Kidney (tissue), 22 donors: ENCODE data around the gene SYT13. TPM values are rescaled to one million over a fixed set of nuclear protein-coding genes. Genes with fewer than 3 reads are reported as not detected.

ENCODE experiments used
- DNase-seq, 5 donors: peaks; one replicate each; pipeline ENCODE4 v3.0.0-alpha.2; 2013 to 2020
- FAIRE-seq: peaks from 2 replicates; lab custom pipeline; 2012; peaks lifted over from hg19 to GRCh38; lab: Jason Lieb, UNC
- H3K27ac ChIP-seq, 2 donors: one replicate each; pipeline ENCODE4 v1.7.0; 2013; ENCODE audit warnings: low read depth in 2 of 2, low read length in 2 of 2, inconsistent platforms in 1 of 2
- H3K27me3 ChIP-seq: one replicate; pipeline ENCODE4 v1.7.1; 2013; ENCODE audit warnings: low read length, inconsistent platforms; ENCODE audit not compliant: control insufficient read depth, insufficient read depth
- H3K36me3 ChIP-seq, 3 donors: one replicate each; pipeline versions ENCODE4 v1.7.0 to v1.7.1; 2013; ENCODE audit warnings: low read length in 3 of 3, control low read depth in 1 of 3, inconsistent platforms in 1 of 3; ENCODE audit not compliant: insufficient read depth in 3 of 3, control insufficient read depth in 2 of 3
- H3K4me1 ChIP-seq, 3 donors: one replicate each; pipeline versions ENCODE4 v1.7.0 to v1.7.1; 2013; ENCODE audit warnings: low read length in 3 of 3, inconsistent platforms in 1 of 3, low read depth in 1 of 3; ENCODE audit not compliant: control insufficient read depth in 2 of 3, insufficient read depth in 2 of 3
- H3K4me3 ChIP-seq, 3 donors: one replicate each; pipeline versions ENCODE4 v1.7.0 to v1.8.1; 2013; ENCODE audit warnings: low read length in 3 of 3, control low read depth in 1 of 3, inconsistent platforms in 1 of 3
- H3K9ac ChIP-seq, 3 donors: one replicate each; pipeline versions ENCODE4 v1.7.0 to v1.7.1; 2013; ENCODE audit warnings: low read length in 3 of 3, control low read depth in 1 of 3, inconsistent platforms in 1 of 3
- H3K9me3 ChIP-seq, 3 donors: one replicate each; pipeline versions ENCODE4 v1.7.0 to v1.7.1; 2013; ENCODE audit warnings: low read length in 3 of 3, control low read depth in 1 of 3, inconsistent platforms in 1 of 3; ENCODE audit not compliant: control insufficient read depth in 2 of 3, insufficient read depth in 1 of 3
- intact Hi-C: fragments of 100-400 bp; cut with DNase I; formaldehyde crosslinking; loops from one replicate; pipeline ENCODE4 v1.11.1; 2022
- long read RNA-seq, 10 donors: library from polyadenylated mRNA in 1 of 10; unstranded in 1 of 10; transcript quantifications; one replicate each; pipeline ENCODE4 v2.0.0 and lab custom pipeline, GENCODE V29; 2021 to 2026
- polyA plus RNA-seq: library from polyadenylated mRNA; stranded (reverse); fragments of 350-450 nt; fragmentation: Illumina TruSeq; extraction: RNeasy Lipid Tissue Mini Kit (QIAGEN cat#74804); gene quantifications from one replicate; pipeline ENCODE4 v1.2.3, GENCODE V29; 2014; ENCODE audit warnings: low read depth, low replicate concordance; ENCODE audit not compliant: insufficient read depth
- total RNA-seq: library from RNA; stranded (reverse); fragmentation: NEBNext Ultra II Directional; extraction: Animal tissue kit (Norgen Biotek cat#: 25700); gene quantifications from one replicate; pipeline ENCODE4 v1.2.1, GENCODE V29; 2021
- TF ChIP-seq, protein P1 (sequence below): IDR thresholded peaks from 3 replicates; pipeline ENCODE4 v1.5.1; 2012; ENCODE audit warnings: mild to moderate bottlenecking, moderate library complexity, borderline replicate concordance; ENCODE audit not compliant: insufficient read depth; ENCODE audit errors: extremely low read depth
- donor health status: control.
- donor health status: control.
- donor health status: control.
- donor health status: control.
- donor health status: control.
- donor health status: DM: yes; HTN: yes; CAD: no.
- donor health status: Normal renal cell carcinoma (clear cell type).

SYT13 gene
- total RNA-seq (6.8 TPM), polyA plus RNA-seq (16.4 TPM)
- long read RNA-seq, donor 1, full-length matches to known transcripts, result 3 of 3 reads
- long read RNA-seq, donor 1, partial matches to known transcripts, result 0 of 3 reads
- long read RNA-seq, donor 1, other reads (novel, unspliced or antisense), result 0 of 3 reads
- long read RNA-seq, donor 2, full-length matches to known transcripts, result 4 of 4 reads
- long read RNA-seq, donor 2, partial matches to known transcripts, result 0 of 4 reads
- long read RNA-seq, donor 2, other reads (novel, unspliced or antisense), result 0 of 4 reads
- long read RNA-seq, donor 3, result 0 reads
- long read RNA-seq, donor 4, full-length matches to known transcripts, result 2 of 2 reads
- long read RNA-seq, donor 4, partial matches to known transcripts, result 0 of 2 reads
- long read RNA-seq, donor 4, other reads (novel, unspliced or antisense), result 0 of 2 reads
- long read RNA-seq, donor 5, result 0 reads
- long read RNA-seq, donor 6, result 0 reads
- long read RNA-seq, donor 7, full-length matches to known transcripts, result 1 of 1 reads
- long read RNA-seq, donor 7, partial matches to known transcripts, result 0 of 1 reads
- long read RNA-seq, donor 7, other reads (novel, unspliced or antisense), result 0 of 1 reads
- long read RNA-seq, donor 8, full-length matches to known transcripts, result 2 of 2 reads
- long read RNA-seq, donor 8, partial matches to known transcripts, result 0 of 2 reads
- long read RNA-seq, donor 8, other reads (novel, unspliced or antisense), result 0 of 2 reads
- long read RNA-seq, donor 9, result 0 reads
- long read RNA-seq, donor 10, full-length matches to known transcripts, result 1 of 1 reads
- long read RNA-seq, donor 10, partial matches to known transcripts, result 0 of 1 reads
- long read RNA-seq, donor 10, other reads (novel, unspliced or antisense), result 0 of 1 reads

GRCh38 chr11:45285930-45286632 is at the start of gene SYT13:
Gene SYT13, minus strand, starts transcription at chr11:45286341. Its CDS starts 134 bp downstream, at chr11:45286207.
- peak within 1 kb of the TSS in 1 of 3 donors; percentile 47 for H3K9ac ChIP-seq
- peaks cover 0 to 2% (median 0%) of the 10 kb centered on the region in 3 donors for H3K4me1 ChIP-seq
- no peaks in the 10 kb centered on the region for H3K36me3 ChIP-seq
- no peak for FAIRE-seq
- peak; percentile 83 to 91 (median 84) for DNase-seq
- intact Hi-C loops, result no loop called here
- H3K27ac ChIP-seq, result peak within 1 kb of the TSS; percentile 65 to 66
- H3K9me3 ChIP-seq, result peaks cover 0 to 2% (median 0%) of the 10 kb centered on the region in 3 donors
- H3K4me3 ChIP-seq, result peak within 1 kb of the TSS; percentile 23 to 48 (median 28)
- TF ChIP-seq, protein P1, sequence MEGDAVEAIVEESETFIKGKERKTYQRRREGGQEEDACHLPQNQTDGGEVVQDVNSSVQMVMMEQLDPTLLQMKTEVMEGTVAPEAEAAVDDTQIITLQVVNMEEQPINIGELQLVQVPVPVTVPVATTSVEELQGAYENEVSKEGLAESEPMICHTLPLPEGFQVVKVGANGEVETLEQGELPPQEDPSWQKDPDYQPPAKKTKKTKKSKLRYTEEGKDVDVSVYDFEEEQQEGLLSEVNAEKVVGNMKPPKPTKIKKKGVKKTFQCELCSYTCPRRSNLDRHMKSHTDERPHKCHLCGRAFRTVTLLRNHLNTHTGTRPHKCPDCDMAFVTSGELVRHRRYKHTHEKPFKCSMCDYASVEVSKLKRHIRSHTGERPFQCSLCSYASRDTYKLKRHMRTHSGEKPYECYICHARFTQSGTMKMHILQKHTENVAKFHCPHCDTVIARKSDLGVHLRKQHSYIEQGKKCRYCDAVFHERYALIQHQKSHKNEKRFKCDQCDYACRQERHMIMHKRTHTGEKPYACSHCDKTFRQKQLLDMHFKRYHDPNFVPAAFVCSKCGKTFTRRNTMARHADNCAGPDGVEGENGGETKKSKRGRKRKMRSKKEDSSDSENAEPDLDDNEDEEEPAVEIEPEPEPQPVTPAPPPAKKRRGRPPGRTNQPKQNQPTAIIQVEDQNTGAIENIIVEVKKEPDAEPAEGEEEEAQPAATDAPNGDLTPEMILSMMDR, result no peak
- no peaks in the 10 kb centered on the region for H3K27me3 ChIP-seq

DNA sequence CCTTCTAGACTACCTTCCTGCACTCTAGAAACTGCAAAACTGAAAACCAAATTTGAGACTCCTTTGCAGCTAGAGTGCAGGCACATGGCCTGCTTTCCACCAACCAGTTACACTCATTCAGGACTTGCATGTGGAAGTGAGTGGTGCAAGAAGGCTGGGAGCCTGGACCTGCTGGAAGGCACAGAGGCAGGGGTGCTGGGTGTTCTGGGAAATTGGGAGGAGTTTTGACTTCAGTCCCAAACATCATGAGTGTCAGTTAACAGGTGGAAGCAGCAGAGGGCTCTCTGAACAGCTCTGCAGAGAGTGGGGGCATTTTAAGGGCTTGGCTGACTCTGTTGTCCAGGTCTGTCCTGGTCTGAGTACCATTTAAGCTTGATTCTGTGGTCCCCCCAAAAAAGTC is 49.3 kb upstream of the SYT13 start:
- Histone ChIP-seq H3K9ac (no peak overlapping the region), H3K4me1 (peaks cover 0 to 3% (median 0%) of the 10 kb centered on the region in 3 donors), H3K27ac (no peak overlapping the region), H3K27me3 (no peaks in the 10 kb centered on the region), H3K9me3 (no peaks in the 10 kb centered on the region), H3K4me3 (no peak overlapping the region), H3K36me3 (no peaks in the 10 kb centered on the region)
- intact Hi-C loops, result no loop called here
- FAIRE-seq, result no peak
- TF ChIP-seq, protein P1, result no peak
- DNase-seq, result no peak

- Histone ChIP-seq H3K36me3 (no peaks in the 10 kb centered on the region), H3K9ac (no peak overlapping the region), H3K4me3 (no peak overlapping the region), H3K27ac (no peak overlapping the region), H3K9me3 (no peaks in the 10 kb centered on the region), H3K4me1 (no peaks in the 10 kb centered on the region), H3K27me3 (no peaks in the 10 kb centered on the region)
- DNase-seq (no peak), FAIRE-seq (no peak)
- TF ChIP-seq, protein P1, result no peak
- intact Hi-C loops, result loop anchor here (5.0 kb wide), 1 partner anchor 223 kb away; no protein-coding TSS in a partner anchor
These were observed 48.7 kb upstream of the SYT13 start for GRCh38 chr11:45334836-45335235.
